G401.6 (cell line): ENCODE results near the gene ELP5.

ENCODE experiments used
- FAIRE-seq: peaks from 2 replicates; lab custom pipeline; 2012; peaks lifted over from hg19 to GRCh38; lab: Jason Lieb, UNC

Gene ELP5

GRCh38 chr17:7219229-7219811, 32.7 kb upstream of the ELP5 start:
- FAIRE-seq = no peak

- FAIRE-seq = peak; percentile 85
These were observed 32.0 kb upstream of the ELP5 start, which contains the start of the genes ACADVL and DLG4 for GRCh38 chr17:7219812-7220592. ACADVL (plus strand) TSS chr17:7219938; CDS start chr17:7219985, 47 bp downstream. DLG4 (minus strand) TSS chr17:7219836.

DNA sequence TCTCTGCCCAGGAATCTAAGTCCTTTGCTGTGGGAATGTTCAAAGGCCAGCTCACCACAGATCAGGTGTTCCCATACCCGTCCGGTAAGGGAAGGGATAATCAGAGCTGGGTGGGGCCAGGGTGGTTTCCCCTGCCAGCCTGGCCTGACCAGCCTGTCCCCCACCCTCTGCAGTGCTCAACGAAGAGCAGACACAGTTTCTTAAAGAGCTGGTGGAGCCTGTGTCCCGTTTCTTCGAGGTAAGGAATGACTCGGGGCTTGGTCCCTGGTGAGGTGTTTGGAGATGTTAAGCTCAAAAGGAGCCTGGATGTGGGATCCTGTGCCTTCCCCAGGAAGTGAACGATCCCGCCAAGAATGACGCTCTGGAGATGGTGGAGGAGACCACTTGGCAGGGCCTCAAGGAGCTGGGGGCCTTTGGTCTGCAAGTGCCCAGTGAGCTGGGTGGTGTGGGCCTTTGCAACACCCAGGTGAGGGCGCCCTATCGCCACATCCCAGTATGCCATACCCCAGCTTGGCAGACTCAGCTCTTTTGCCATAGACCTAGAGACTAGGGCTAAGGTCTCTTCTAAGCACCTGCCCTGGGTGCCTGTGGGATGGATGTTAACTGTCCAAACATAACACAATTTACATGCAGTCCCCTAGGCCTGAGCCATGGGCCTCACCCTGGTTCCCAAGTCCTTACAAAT, 31.3 kb upstream of the ELP5 start:
- FAIRE-seq = peak; percentile 19

- no peak for FAIRE-seq
These were observed 30.5 kb upstream of the ELP5 start for GRCh38 chr17:7221278-7222092.

DNA sequence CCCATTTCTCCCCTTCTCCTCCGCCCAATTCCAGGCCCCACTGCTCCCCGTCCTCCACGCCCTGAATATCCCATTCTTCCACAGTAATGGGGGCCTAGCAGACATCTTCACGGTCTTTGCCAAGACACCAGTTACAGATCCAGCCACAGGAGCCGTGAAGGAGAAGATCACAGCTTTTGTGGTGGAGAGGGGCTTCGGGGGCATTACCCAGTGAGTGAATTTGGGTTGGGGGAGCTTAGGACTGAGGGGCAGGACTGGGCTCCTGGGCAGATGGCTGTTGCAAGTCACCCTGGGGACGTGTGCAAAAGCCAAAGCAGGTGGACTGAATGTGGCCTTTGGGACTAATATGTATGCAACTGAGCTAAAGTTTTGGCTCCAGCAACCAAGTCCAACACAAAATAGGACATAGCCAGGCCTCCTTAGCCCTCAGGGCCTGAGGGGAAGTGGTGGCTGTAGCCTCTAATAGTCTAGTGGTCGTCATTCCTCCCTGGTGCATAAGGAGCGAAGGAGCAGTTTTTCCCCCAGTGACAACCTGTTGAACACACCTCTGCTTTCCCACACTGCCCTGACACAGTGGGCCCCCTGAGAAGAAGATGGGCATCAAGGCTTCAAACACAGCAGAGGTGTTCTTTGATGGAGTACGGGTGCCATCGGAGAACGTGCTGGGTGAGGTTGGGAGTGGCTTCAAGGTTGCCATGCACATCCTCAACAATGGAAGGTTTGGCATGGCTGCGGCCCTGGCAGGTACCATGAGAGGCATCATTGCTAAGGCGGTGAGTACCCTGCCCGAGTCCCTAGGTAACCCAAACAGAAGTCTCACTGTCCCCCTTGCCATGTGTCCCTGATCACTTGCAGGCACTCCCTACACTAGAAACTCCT, 29.7 kb upstream of the ELP5 start:
- no peak for FAIRE-seq

GRCh38 chr17:7222972-7223292, 29.1 kb upstream of the ELP5 start:
- no peak for FAIRE-seq

DNA sequence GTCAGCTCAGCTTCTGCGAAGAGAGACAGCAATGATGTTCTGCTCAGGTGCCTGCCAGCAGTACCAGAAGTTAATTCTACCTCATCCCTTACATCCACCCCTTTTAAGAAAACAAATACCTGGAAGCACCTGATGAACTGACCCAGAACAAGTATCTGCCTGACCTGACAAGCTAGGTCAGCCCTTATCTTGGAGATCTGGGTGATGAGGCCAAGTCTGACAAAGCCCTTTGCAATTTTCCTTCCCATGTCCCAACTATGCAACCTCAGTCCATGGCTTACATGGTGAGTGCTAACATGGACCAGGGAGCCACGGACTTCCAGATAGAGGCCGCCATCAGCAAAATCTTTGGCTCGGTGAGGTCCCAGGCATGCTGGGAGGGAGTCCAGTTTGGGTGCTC, 28.6 kb upstream of the ELP5 start:
- FAIRE-seq = no peak

DNA sequence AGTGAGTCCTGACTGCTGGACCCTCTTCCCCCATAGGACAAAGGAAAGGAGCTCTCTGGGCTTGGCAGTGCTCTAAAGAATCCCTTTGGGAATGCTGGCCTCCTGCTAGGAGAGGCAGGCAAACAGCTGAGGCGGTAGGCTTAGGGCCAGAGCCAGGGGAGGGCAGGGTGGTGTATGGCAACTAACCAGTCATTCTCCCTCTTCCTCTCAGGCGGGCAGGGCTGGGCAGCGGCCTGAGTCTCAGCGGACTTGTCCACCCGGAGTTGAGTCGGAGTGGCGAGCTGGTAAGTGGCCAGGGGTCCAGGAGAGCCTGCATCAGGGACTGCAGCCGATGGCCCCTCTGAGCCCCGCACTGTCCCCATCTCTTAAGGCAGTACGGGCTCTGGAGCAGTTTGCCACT, 27.9 kb upstream of the ELP5 start:
- FAIRE-seq = no peak

DNA sequence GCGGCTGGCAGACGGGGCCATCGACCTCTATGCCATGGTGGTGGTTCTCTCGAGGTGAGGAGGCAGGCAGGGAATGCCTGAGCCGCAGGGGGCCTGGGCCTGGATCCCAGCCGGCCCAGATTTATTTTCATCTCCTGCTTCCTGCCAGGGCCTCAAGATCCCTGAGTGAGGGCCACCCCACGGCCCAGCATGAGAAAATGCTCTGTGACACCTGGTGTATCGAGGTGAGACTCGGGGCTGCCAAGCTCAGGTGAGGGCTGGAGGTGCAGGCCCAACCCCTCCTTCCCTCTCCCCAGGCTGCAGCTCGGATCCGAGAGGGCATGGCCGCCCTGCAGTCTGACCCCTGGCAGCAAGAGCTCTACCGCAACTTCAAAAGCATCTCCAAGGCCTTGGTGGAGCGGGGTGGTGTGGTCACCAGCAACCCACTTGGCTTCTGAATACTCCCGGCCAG, 27.3 kb upstream of the ELP5 start:
- no peak for FAIRE-seq

DNA sequence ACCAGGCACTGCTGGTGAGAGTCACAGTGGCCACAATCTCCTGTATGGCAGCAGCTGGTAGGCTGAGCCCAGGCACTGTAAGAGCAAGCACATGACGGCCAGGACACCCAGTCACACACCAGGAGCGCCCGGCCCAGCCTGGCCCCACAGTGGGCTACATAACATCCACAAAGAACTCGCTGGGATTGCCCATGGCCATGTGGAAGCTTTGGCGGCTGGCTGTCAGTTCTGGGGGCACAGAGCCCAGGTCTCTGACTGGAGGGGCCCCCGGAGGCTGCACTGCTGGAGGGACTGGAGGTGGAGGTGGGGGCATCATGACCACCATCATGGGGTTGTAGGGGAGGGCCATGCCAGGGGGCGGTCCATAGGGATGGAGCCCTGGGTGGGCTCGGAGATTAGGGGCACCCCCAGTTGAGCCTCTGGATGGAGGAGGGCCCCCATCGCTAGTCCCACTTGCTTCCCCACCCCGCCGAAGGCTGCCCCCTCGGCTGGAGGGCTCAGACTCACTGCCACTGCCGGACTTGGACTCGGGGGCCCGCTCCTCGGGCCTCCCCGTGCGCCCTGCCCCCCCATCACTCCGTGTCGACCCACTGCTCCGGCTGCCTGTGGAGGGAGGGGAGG, 26.2 kb upstream of the ELP5 start:
- no peak for FAIRE-seq

- no peak for FAIRE-seq
These were observed 25.0 kb upstream of the ELP5 start for GRCh38 chr17:7226721-7227710.

- FAIRE-seq = no peak
These were observed 23.1 kb upstream of the ELP5 start for GRCh38 chr17:7228920-7229319.

GRCh38 chr17:7229504-7229903, 22.5 kb upstream of the ELP5 start:
- FAIRE-seq = no peak

GRCh38 chr17:7232114-7232513, 19.9 kb upstream of the ELP5 start:
- FAIRE-seq = no peak

- FAIRE-seq = no peak
These were observed 18.3 kb upstream of the ELP5 start for GRCh38 chr17:7233701-7234082.

- FAIRE-seq = peak; percentile 89
These were observed 17.7 kb upstream of the ELP5 start, which contains the start of gene DVL2 for GRCh38 chr17:7234083-7234951. DVL2 (minus strand) TSS chr17:7234517; CDS start chr17:7234262, 255 bp downstream.

GRCh38 chr17:7235693-7236665, 16.0 kb upstream of the ELP5 start:
- FAIRE-seq = no peak
